Right lobe of liver (tissue), 4 donors: ENCODE measurements around the gene ATF4.

Source experiments
- POLR2A ChIP-seq: fragments of 450-650 bp; IDR thresholded peaks from one replicate; pipeline ENCODE4 v1.6.1; 2017; ENCODE audit warnings: antibody characterized with exemption, mild to moderate bottlenecking
- TF ChIP-seq, protein P1 (sequence below), 4 donors: fragments of 200-600 bp in 3 of 4; fragments of 450-650 bp in 1 of 4; IDR thresholded peaks; one replicate each; pipeline versions ENCODE4 v1.5.1 to v1.8.0; 2016 to 2022; ENCODE audit warnings: antibody characterized with exemption in 4 of 4, mild to moderate bottlenecking in 2 of 4
- donor health status: DM: no; HTN: no; CAD: no.
- donor health status: DM: no; HTN: no; CAD: no.
- donor health status: DM: no; HTN: yes; CAD: no.

DNA sequence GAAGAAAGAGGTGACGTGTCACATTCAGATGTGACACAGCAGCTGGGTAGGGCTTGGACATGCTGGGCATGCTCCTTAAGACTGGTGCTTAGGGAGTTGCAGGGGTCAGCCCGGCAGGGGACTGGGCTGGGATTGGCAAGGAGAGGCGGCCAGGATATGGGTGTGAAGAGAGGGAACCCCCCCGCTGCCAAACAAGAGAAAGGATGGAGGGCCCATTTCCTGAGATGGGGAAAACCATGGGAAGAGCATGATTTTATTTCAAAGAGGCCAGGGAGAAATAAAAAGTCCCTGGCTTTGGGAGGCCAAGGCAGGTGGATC lies 5.3 kb downstream of the ATF4 start:
- TF ChIP-seq, protein P1, sequence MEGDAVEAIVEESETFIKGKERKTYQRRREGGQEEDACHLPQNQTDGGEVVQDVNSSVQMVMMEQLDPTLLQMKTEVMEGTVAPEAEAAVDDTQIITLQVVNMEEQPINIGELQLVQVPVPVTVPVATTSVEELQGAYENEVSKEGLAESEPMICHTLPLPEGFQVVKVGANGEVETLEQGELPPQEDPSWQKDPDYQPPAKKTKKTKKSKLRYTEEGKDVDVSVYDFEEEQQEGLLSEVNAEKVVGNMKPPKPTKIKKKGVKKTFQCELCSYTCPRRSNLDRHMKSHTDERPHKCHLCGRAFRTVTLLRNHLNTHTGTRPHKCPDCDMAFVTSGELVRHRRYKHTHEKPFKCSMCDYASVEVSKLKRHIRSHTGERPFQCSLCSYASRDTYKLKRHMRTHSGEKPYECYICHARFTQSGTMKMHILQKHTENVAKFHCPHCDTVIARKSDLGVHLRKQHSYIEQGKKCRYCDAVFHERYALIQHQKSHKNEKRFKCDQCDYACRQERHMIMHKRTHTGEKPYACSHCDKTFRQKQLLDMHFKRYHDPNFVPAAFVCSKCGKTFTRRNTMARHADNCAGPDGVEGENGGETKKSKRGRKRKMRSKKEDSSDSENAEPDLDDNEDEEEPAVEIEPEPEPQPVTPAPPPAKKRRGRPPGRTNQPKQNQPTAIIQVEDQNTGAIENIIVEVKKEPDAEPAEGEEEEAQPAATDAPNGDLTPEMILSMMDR (IDR thresholded peaks at IDR 0.05), result no peak
- no peak for TF ChIP-seq POLR2A
